Nephron progenitor cell (in vitro differentiated cells): ENCODE measurements around the gene IL13RA2.

Experiments
- DNase-seq: peaks from one replicate; pipeline ENCODE4 v3.0.0; 2021
- H3K27ac Mint-ChIP-seq: 2 replicates; pipeline ENCODE4 v1.8.0; 2021; ENCODE audit warnings: mild to moderate bottlenecking, moderate library complexity, mixed read lengths
- H3K27me3 Mint-ChIP-seq: 2 replicates; pipeline ENCODE4 v1.8.0; 2021; ENCODE audit warnings: mild to moderate bottlenecking, low read depth, mixed read lengths; ENCODE audit not compliant: poor library complexity
- H3K36me3 Mint-ChIP-seq: 2 replicates; pipeline ENCODE4 v1.8.0; 2021; ENCODE audit warnings: low read depth, mixed read lengths
- H3K4me1 Mint-ChIP-seq: 2 replicates; pipeline ENCODE4 v1.8.0; 2021; ENCODE audit warnings: mixed read lengths
- H3K4me3 Mint-ChIP-seq: 2 replicates; pipeline ENCODE4 v1.8.0; 2021; ENCODE audit warnings: mild to moderate bottlenecking, moderate library complexity, mixed read lengths
- H3K9me3 Mint-ChIP-seq: 2 replicates; pipeline ENCODE4 v1.8.0; 2021; ENCODE audit warnings: mild to moderate bottlenecking, moderate library complexity, mixed read lengths
- TF ChIP-seq, protein P1 (sequence below): fragments of 200-600 bp; sonication (generic); IDR thresholded peaks from 2 replicates; pipeline ENCODE4 v1.5.0; 2021; ENCODE audit warnings: antibody characterized with exemption

Gene IL13RA2, protein sequence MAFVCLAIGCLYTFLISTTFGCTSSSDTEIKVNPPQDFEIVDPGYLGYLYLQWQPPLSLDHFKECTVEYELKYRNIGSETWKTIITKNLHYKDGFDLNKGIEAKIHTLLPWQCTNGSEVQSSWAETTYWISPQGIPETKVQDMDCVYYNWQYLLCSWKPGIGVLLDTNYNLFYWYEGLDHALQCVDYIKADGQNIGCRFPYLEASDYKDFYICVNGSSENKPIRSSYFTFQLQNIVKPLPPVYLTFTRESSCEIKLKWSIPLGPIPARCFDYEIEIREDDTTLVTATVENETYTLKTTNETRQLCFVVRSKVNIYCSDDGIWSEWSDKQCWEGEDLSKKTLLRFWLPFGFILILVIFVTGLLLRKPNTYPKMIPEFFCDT

DNA sequence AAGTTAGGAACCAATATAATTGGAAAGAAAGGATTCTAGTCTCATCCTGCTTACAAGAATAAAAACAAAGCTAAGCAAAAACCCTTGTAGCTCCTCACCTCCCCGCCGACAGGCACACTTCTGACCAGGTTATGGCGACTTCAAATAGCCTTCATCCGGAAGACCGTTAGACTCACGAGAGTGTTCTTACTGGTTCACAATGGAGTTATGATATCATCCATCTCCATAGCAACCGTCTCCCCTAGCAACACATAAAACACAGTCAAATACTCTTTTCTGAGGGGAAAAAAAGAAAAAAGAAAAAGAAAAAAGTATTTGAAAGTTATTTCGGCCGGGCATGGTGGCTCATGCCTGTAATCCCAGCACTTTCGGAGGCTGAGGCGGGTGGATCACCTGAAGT, at the start of gene IL13RA2:
Gene IL13RA2 (minus strand): TSS at position 162 of the 400 bp plus-strand sequence. CDS start 347 bp downstream, outside the sequence.
- no peaks in the 10 kb centered on the region for H3K36me3 Mint-ChIP-seq
- no peak within 1 kb of the TSS for H3K27ac Mint-ChIP-seq

DNA sequence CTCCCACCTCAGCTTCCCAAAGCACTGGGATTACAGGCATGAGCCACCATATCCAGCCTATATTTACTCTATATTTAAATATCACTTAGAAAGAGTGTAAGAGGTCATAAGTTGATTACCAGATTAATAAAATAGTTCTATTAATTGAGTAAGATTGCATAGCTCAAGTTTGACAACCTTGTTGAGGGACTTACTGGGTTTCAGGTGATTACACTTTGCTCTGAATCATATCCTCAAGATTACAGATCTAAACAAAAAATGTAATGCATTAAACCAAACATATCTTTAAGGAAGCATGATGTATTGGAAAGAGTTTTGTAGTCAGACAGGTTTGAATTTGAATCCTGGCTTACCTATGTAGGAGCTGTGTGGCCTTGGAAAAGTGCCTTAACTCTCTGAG, 47.9 kb upstream of the IL13RA2 start:
- Mint-ChIP-seq H3K27ac (no peak overlapping the region), H3K9me3 (peaks cover 13% of the 10 kb centered on the region), H3K4me3 (no peak overlapping the region), H3K27me3 (peaks cover 4% of the 10 kb centered on the region), H3K4me1 (no peaks in the 10 kb centered on the region), H3K36me3 (no peaks in the 10 kb centered on the region)
- DNase-seq, result no peak
- TF ChIP-seq, protein P1, sequence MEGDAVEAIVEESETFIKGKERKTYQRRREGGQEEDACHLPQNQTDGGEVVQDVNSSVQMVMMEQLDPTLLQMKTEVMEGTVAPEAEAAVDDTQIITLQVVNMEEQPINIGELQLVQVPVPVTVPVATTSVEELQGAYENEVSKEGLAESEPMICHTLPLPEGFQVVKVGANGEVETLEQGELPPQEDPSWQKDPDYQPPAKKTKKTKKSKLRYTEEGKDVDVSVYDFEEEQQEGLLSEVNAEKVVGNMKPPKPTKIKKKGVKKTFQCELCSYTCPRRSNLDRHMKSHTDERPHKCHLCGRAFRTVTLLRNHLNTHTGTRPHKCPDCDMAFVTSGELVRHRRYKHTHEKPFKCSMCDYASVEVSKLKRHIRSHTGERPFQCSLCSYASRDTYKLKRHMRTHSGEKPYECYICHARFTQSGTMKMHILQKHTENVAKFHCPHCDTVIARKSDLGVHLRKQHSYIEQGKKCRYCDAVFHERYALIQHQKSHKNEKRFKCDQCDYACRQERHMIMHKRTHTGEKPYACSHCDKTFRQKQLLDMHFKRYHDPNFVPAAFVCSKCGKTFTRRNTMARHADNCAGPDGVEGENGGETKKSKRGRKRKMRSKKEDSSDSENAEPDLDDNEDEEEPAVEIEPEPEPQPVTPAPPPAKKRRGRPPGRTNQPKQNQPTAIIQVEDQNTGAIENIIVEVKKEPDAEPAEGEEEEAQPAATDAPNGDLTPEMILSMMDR, result no peak

More for the DNA sequence above, at the start of gene IL13RA2:
- Mint-ChIP-seq H3K9me3 (no peaks in the 10 kb centered on the region), H3K4me1 (no peaks in the 10 kb centered on the region), H3K4me3 (no peak within 1 kb of the TSS), H3K27me3 (no peaks in the 10 kb centered on the region)
- DNase-seq, result no peak
- TF ChIP-seq, protein P1, result no peak

DNA sequence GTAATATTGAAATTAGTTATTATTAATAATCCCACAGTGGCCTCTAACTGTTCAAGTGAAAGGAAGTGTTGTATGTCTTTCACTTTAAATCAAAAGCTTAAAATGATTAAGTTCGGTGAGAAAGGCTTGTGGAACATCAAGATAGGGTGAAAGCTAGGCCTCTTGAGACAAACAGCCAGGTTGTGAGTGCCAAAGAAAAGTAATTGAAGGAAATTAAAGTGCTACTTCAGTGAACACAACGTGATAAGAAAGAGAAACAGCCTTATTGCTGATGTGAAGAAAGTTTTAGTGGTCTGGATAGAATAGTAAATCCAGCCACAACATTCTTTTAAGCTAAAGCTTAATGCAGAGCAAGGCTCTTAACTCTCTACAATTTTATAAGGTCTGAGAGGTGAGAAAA, 42.6 kb upstream of the IL13RA2 start:
- Mint-ChIP-seq H3K4me3 (no peak overlapping the region), H3K4me1 (no peaks in the 10 kb centered on the region), H3K36me3 (no peaks in the 10 kb centered on the region), H3K9me3 (peaks cover 13% of the 10 kb centered on the region), H3K27me3 (peaks cover 11% of the 10 kb centered on the region), H3K27ac (no peak overlapping the region)
- DNase-seq, result no peak
- TF ChIP-seq, protein P1, result no peak

DNA sequence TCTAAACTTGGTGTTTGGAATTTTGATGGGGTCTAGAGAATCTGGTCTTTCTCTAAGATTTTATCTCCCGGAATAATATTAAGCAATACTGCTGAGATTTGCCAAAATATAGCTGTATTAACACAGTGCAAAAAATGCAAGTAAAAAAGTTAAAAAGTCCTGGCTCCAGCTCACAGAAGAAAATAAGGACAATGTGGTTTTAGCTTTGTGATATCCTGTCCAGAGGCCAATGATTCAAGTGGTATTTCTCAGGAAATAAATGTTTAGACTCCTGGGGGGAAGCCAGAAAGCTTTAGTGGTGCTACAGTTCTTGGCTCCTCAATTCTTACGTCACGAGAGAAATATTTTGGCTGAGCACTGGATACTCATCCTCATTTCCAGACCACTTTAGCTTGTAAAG, 40.9 kb upstream of the IL13RA2 start:
- Mint-ChIP-seq H3K4me1 (no peaks in the 10 kb centered on the region), H3K27ac (no peak overlapping the region)
- DNase-seq, result no peak

DNA sequence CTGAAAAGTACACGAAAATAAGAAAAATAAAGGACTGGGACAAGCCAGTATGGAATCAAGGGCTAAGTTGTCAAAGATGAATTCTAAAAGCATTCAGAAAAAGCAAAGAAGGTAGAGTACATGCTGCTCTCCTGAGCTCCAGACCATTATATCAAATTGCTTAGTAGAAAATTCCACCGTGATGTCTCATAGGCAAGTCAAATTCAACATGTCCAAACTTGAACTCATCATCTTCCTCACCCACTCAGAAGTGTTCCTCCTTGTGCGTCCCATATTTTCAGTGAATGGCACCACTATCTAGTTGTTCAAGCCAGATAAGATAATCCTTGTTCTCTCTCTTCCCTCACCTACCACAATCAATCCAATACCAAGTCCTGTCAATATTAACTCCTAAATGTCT, 37.5 kb upstream of the IL13RA2 start:
- DNase-seq, result no peak
- no peaks in the 10 kb centered on the region for H3K9me3 Mint-ChIP-seq
- TF ChIP-seq, protein P1, result no peak
- H3K27ac Mint-ChIP-seq, result no peak overlapping the region
- H3K4me1 Mint-ChIP-seq, result no peaks in the 10 kb centered on the region
- H3K4me3 Mint-ChIP-seq, result no peak overlapping the region
- no peaks in the 10 kb centered on the region for H3K36me3 Mint-ChIP-seq
- H3K27me3 Mint-ChIP-seq, result peaks cover 7% of the 10 kb centered on the region

More for the DNA sequence above, 40.9 kb upstream of the IL13RA2 start:
- TF ChIP-seq, protein P1, result no peak
- Mint-ChIP-seq H3K27me3 (peaks cover 7% of the 10 kb centered on the region), H3K36me3 (no peaks in the 10 kb centered on the region), H3K9me3 (peaks cover 13% of the 10 kb centered on the region), H3K4me3 (no peak overlapping the region)

DNA sequence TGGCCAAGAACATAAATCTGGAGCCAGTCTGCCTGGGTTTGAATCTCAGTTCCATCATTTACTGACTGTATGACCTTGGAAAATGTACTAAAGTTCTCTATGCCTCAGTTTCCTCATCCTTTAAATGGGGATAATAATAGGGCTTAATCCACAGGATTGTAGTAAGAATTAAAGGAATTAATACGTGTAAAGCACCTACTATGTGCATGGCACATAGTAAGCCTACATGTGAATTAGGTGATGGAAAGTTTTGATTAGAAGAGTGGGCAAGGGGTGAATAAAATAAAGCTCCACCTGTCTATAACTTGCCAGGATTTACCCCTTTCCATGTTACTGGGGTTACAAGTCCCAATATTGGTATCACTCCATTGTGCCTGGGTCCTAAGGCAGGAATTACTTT, 35.8 kb upstream of the IL13RA2 start:
- no peak for DNase-seq
- Mint-ChIP-seq H3K4me1 (no peaks in the 10 kb centered on the region), H3K9me3 (no peaks in the 10 kb centered on the region), H3K27ac (no peak overlapping the region), H3K4me3 (no peak overlapping the region), H3K36me3 (no peaks in the 10 kb centered on the region), H3K27me3 (peaks cover 7% of the 10 kb centered on the region)
- TF ChIP-seq, protein P1, result no peak
